ENCODE measurements around the gene PCDHA8.
"Not testable (repeated sequence)": the region's sequence is repeated elsewhere in the genome, so short reads cannot be mapped to it uniquely, and the experiment has no call there.

PCDHA8 gene

GRCh38 chr5:140870221-140871201 is 29.5 kb downstream of the PCDHA8 start:
- DNase-seq: no peak

DNA sequence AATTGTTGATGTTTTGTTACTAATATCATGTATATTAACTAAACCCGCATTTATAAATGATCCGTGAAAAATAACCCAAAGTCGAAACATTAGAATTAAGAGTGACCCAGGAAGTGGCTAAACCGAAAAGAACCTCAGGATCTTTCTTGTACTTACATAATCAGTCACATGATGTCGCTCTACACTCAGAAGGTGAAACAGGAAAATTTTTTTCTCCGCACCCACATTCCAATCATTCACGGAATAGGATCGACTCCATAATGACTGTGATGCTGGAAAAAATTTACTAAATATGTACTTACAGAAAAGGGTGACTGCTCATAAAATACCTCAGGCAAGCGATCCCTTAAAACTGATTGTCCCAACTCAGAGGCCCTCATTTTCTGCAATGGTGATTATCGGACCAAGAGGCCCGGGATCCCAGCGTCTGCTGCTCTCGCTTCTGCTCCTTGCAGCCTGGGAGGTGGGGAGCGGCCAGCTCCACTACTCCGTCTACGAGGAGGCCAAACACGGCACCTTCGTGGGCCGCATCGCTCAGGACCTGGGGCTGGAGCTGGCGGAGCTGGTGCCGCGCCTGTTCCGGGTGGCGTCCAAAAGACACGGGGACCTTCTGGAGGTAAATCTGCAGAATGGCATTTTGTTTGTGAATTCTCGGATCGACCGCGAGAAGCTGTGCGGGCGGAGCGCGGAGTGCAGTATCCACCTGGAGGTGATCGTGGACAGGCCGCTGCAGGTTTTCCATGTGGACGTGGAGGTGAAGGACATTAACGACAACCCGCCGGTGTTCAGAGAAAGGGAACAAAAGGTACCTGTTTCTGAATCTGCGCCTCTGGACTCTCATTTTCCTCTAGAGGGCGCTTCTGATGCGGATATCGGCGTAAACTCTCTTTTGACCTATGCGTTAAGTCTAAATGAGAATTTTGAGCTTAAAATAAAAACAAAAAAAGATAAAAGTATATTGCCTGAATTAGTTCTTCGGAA is 34.4 kb downstream of the PCDHA8 start, which contains the start of gene PCDHA12:
PCDHA12 (plus strand) TSS at position 224 of the 981 bp plus-strand sequence; CDS start at position 389, 165 bp downstream.
- DNase-seq: no peak

DNA sequence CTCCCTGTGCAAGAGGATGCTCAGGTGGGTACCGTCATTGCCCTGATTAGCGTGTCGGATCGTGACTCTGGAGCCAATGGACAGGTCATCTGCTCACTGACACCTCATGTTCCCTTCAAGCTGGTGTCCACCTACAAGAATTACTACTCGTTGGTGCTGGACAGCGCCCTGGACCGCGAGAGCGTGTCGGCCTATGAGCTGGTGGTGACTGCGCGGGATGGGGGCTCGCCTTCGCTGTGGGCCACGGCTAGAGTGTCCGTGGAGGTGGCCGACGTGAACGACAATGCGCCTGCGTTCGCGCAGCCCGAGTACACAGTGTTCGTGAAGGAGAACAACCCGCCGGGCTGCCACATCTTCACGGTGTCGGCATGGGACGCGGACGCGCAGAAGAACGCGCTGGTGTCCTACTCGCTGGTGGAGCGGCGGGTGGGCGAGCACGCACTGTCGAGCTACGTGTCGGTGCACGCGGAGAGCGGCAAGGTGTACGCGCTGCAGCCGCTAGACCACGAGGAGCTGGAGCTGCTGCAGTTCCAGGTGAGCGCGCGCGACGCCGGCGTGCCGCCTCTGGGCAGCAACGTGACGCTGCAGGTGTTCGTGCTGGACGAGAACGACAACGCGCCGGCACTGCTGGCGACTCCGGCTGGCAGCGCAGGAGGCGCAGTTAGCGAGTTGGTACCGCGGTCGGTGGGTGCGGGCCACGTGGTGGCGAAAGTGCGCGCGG is 35.7 kb downstream of the PCDHA8 start:
- not testable (repeated sequence) for DNase-seq

GRCh38 chr5:140877262-140877581 is 36.2 kb downstream of the PCDHA8 start:
- DNase-seq: no peak

DNA sequence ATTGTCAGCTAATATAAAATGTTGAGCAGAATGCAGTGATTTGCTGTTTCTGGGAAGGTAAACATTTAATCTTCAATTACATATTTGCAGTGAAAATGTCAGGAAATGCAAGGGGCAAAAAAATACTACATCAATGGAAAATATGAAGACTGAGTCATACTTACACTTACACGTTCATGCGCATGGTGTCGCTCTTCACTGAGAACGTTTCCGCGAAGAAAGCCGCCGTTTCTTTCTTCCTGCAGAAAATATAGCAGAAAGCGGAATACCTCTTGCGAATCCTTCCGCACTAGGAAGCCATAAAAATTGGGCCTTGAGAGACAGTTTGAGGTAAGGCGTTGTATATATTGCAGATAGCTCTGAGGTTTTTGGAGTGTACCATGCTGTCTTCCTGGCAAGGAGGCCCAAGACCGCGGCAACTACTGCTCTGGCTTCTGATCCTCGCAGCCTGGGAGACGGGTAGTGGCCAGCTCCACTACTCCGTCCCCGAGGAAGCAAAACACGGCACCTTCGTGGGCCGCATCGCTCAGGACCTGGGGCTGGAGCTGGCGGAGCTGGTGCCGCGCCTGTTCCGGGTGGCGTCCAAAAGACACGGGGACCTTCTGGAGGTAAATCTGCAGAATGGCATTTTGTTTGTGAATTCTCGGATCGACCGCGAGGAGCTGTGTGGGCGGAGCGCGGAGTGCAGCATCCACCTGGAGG is 41.1 kb downstream of the PCDHA8 start, which contains the start of gene PCDHA13:
PCDHA13 (plus strand) TSS at position 236 of the 702 bp plus-strand sequence; CDS start at position 381, 145 bp downstream.
- no peak for DNase-seq

DNA sequence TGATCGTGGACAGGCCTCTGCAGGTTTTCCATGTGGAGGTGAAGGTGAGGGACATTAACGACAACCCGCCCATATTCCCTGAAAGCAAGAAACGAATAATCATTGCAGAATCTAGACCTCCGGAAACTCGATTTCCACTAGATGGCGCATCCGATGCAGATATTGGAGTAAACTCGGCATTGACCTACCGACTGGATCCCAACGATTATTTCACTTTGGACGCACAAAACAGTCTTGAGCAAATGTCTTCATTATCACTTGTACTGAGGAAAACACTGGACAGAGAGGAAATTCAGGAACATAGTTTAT is 41.6 kb downstream of the PCDHA8 start:
- DNase-seq: no peak

DNA sequence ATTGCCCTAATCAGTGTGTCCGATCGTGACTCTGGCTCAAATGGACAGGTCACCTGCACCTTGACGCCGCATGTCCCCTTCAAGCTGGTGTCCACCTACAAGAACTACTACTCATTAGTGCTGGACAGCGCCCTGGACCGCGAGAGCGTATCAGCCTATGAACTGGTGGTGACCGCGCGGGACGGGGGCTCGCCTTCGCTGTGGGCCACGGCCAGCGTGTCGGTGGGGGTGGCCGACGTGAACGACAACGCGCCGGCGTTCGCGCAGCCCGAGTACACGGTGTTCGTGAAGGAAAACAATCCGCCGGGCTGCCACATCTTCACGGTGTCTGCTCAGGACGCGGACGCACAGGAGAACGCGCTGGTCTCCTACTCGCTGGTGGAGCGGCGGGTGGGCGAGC is 42.4 kb downstream of the PCDHA8 start:
- no peak for DNase-seq

DNA sequence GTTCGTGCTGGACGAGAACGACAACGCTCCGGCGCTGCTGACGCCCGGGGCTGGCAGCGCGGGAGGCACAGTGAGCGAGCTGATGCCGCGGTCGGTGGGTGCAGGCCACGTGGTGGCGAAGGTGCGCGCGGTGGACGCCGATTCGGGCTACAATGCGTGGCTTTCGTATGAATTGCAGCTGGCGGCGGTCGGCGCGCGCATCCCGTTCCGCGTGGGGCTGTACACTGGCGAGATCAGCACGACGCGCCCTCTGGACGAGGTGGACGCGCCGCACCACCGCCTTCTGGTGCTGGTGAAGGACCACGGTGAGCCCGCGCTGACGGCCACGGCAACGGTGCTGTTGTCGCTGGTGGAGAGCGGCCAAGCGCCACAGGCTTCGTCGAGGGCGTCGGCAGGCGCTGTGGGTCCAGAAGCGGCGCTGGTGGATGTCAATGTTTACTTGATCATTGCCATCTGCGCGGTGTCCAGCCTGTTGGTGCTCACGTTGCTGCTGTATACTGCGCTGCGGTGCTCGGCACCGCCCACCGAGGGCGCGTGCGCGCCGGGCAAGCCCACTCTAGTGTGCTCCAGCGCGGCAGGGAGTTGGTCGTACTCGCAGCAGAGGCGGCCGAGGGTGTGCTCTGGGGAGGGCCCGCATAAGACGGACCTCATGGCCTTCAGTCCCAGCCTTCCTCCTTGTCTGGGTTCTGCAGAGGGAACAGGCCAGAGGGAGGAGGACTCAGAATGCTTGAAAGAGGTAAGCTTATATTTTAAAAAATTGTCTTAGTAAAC is 43.1 kb downstream of the PCDHA8 start:
- DNase-seq: no peak
